ENCODE results near the gene IQCM. TPM values are rescaled to one million over a fixed set of nuclear protein-coding genes. Genes with fewer than 3 reads are reported as not detected.

IQCM gene
- polyA plus RNA-seq, 1 donor (not counting 4 experiments of a cell fraction or from before 2014, with no cell fraction given): not detected

- no peak overlapping the region for H3K4me3 ChIP-seq (ENCODE audit: control insufficient read depth in 2 of 3, extremely low read depth in 1 of 3, insufficient read depth in 2 of 3, low read depth in 1 of 3, low read length in 3 of 3)
- no peaks in the 10 kb centered on the region for H3K4me1 ChIP-seq (ENCODE audit: control insufficient read depth, extremely low read depth, insufficient read depth, low read length)
- FAIRE-seq: no peak
- H3K79me2 ChIP-seq (ENCODE audit: control insufficient read depth, insufficient read depth, low read length): no peaks in the 10 kb centered on the region
- no peaks in the 10 kb centered on the region for H4K20me1 ChIP-seq (ENCODE audit: control insufficient read depth, extremely low read depth, insufficient read depth, low read length)
- TF ChIP-seq EZH2 (IDR thresholded peaks at IDR 0.05; ENCODE audit: low read length): no peak
- TF ChIP-seq CTCF (optimal IDR thresholded peaks at IDR 0.05 in 1 of 3, IDR thresholded peaks at IDR 0.05 in 1 of 3, conservative IDR thresholded peaks at IDR 0.05 in 1 of 3; ENCODE audit: extremely low read depth in 1 of 3, insufficient read depth in 2 of 3, low read length in 3 of 3): no peak
- H2AFZ ChIP-seq (ENCODE audit: control insufficient read depth, low read length): no peak overlapping the region
- H3K27me3 ChIP-seq (ENCODE audit: control insufficient read depth, extremely low read depth, insufficient read depth, low read length): no peaks in the 10 kb centered on the region
- no peak overlapping the region for H3K9ac ChIP-seq (ENCODE audit: control insufficient read depth, extremely low read depth, insufficient read depth, low read length)
- DNase-seq (ENCODE audit: low read depth, low spot score): no peak
- no peaks in the 10 kb centered on the region for H3K36me3 ChIP-seq (ENCODE audit: control insufficient read depth in 2 of 2, extremely low read depth in 1 of 2, insufficient read depth in 2 of 2, low read length in 2 of 2)
- no peaks in the 10 kb centered on the region for H3K9me3 ChIP-seq (ENCODE audit: control insufficient read depth, low read depth, low read length)
- dilution Hi-C loops (cut with MboI; ENCODE audit: extremely low pct_ligation_motif_present, low sequenced_read_pairs): no loop called here
- no peak overlapping the region for H3K4me2 ChIP-seq (ENCODE audit: control insufficient read depth, extremely low read depth, insufficient read depth, low read depth, low read length)
- no peak overlapping the region for H3K27ac ChIP-seq (ENCODE audit: control insufficient read depth, insufficient read depth, low read length)
- H3K9me1 ChIP-seq (ENCODE audit: control insufficient read depth, extremely low read depth, insufficient read depth, low read length): no peaks in the 10 kb centered on the region
These were observed 210.8 kb downstream of the IQCM start for GRCh38 chr4:149604827-149605226.

GRCh38 chr4:149595500-149595899 is 220.1 kb downstream of the IQCM start:
- DNase-seq (ENCODE audit: low read depth, low spot score): no peak

More at GRCh38 chr4:149595500-149595899, 220.1 kb downstream of the IQCM start:
- no peak overlapping the region for H3K4me2 ChIP-seq (ENCODE audit: control insufficient read depth, extremely low read depth, insufficient read depth, low read depth, low read length)
- dilution Hi-C loops (cut with MboI; ENCODE audit: extremely low pct_ligation_motif_present, low sequenced_read_pairs): no loop called here
- H3K9me1 ChIP-seq (ENCODE audit: control insufficient read depth, extremely low read depth, insufficient read depth, low read length): no peaks in the 10 kb centered on the region
- H2AFZ ChIP-seq (ENCODE audit: control insufficient read depth, low read length): no peak overlapping the region
- no peak for TF ChIP-seq EZH2 (IDR thresholded peaks at IDR 0.05; ENCODE audit: low read length)
- no peak for TF ChIP-seq CTCF (optimal IDR thresholded peaks at IDR 0.05 in 1 of 3, IDR thresholded peaks at IDR 0.05 in 1 of 3, conservative IDR thresholded peaks at IDR 0.05 in 1 of 3; ENCODE audit: extremely low read depth in 1 of 3, insufficient read depth in 2 of 3, low read length in 3 of 3)
- no peak overlapping the region for H3K4me3 ChIP-seq (ENCODE audit: control insufficient read depth in 2 of 3, extremely low read depth in 1 of 3, insufficient read depth in 2 of 3, low read depth in 1 of 3, low read length in 3 of 3)
- H3K36me3 ChIP-seq (ENCODE audit: control insufficient read depth in 2 of 2, extremely low read depth in 1 of 2, insufficient read depth in 2 of 2, low read length in 2 of 2): no peaks in the 10 kb centered on the region
- no peak overlapping the region for H3K9ac ChIP-seq (ENCODE audit: control insufficient read depth, extremely low read depth, insufficient read depth, low read length)
- H3K27me3 ChIP-seq (ENCODE audit: control insufficient read depth, extremely low read depth, insufficient read depth, low read length): no peaks in the 10 kb centered on the region
- no peak overlapping the region for H3K27ac ChIP-seq (ENCODE audit: control insufficient read depth, insufficient read depth, low read length)
- no peaks in the 10 kb centered on the region for H3K4me1 ChIP-seq (ENCODE audit: control insufficient read depth, extremely low read depth, insufficient read depth, low read length)
- H3K79me2 ChIP-seq (ENCODE audit: control insufficient read depth, insufficient read depth, low read length): no peaks in the 10 kb centered on the region
- no peaks in the 10 kb centered on the region for H4K20me1 ChIP-seq (ENCODE audit: control insufficient read depth, extremely low read depth, insufficient read depth, low read length)
- FAIRE-seq: no peak
- H3K9me3 ChIP-seq (ENCODE audit: control insufficient read depth, low read depth, low read length): no peaks in the 10 kb centered on the region
